ENCODE data around the gene LDAH.
"Not testable (repeated sequence)": the region's sequence is repeated elsewhere in the genome, so short reads cannot be mapped to it uniquely, and the experiment has no call there.

DNA sequence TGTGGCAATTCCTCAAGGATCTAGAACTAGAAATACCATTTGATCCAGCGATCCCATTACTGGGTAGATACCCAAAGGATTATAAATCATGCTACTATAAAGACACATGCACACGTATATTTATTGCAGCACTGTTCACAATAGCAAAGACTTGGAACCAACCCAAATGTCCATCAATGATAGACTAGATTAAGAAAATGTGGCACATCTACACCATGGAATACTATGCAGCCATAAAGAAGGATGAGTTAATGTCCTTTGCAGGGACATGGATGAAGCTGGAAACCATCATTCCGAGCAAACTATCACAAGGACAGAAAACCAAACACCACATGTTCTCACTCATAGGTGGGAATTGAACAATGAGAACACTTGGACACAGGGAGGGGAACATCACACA lies 106.7 kb downstream of the LDAH start:
- not testable (repeated sequence) for TF ChIP-seq POLR2AphosphoS5 (IDR thresholded peaks at IDR 0.05; ENCODE audit: low read depth); JUNB (IDR thresholded peaks at IDR 0.05; ENCODE audit: unreplicated experiment)
- TF ChIP-seq, protein P1, sequence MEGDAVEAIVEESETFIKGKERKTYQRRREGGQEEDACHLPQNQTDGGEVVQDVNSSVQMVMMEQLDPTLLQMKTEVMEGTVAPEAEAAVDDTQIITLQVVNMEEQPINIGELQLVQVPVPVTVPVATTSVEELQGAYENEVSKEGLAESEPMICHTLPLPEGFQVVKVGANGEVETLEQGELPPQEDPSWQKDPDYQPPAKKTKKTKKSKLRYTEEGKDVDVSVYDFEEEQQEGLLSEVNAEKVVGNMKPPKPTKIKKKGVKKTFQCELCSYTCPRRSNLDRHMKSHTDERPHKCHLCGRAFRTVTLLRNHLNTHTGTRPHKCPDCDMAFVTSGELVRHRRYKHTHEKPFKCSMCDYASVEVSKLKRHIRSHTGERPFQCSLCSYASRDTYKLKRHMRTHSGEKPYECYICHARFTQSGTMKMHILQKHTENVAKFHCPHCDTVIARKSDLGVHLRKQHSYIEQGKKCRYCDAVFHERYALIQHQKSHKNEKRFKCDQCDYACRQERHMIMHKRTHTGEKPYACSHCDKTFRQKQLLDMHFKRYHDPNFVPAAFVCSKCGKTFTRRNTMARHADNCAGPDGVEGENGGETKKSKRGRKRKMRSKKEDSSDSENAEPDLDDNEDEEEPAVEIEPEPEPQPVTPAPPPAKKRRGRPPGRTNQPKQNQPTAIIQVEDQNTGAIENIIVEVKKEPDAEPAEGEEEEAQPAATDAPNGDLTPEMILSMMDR (conservative IDR thresholded peaks at IDR 0.05; ENCODE audit: low read depth in 2 of 2) = not testable (repeated sequence)

All from GM23338 (cell line).